Sciatic nerve (tissue), 2 donors: Measurements from ENCODE around the gene EGR2. TPM values are rescaled to one million over a fixed set of nuclear protein-coding genes. Genes with fewer than 3 reads are reported as not detected.

Experiments used
- ATAC-seq: fragments of 200-7000 bp; cut with Tn5 transposase; one replicate; pipeline ENCODE4 v1.9.1; 2020; ENCODE audit warnings: mild to moderate bottlenecking, moderate library complexity
- DNase-seq: peaks from one replicate; pipeline ENCODE4 v3.0.0-alpha.2; 2020; ENCODE audit warnings: low spot score
- intact Hi-C: fragments of 100-400 bp; cut with DNase I; formaldehyde crosslinking; loops from one replicate; pipeline ENCODE4 v1.14.2; 2022
- total RNA-seq: library from RNA; stranded (reverse); fragmentation: NEBNext Ultra II Directional; extraction: Animal tissue kit (Norgen Biotek cat#: 25700); gene quantifications from one replicate; pipeline ENCODE4 v1.2.1, GENCODE V29; 2021
- donor health status: DM: no; HTN: no; CAD: no.
- donor health status: DM: no; HTN: no; CAD: no.

EGR2 gene
- total RNA-seq, result 53.1 TPM

DNA sequence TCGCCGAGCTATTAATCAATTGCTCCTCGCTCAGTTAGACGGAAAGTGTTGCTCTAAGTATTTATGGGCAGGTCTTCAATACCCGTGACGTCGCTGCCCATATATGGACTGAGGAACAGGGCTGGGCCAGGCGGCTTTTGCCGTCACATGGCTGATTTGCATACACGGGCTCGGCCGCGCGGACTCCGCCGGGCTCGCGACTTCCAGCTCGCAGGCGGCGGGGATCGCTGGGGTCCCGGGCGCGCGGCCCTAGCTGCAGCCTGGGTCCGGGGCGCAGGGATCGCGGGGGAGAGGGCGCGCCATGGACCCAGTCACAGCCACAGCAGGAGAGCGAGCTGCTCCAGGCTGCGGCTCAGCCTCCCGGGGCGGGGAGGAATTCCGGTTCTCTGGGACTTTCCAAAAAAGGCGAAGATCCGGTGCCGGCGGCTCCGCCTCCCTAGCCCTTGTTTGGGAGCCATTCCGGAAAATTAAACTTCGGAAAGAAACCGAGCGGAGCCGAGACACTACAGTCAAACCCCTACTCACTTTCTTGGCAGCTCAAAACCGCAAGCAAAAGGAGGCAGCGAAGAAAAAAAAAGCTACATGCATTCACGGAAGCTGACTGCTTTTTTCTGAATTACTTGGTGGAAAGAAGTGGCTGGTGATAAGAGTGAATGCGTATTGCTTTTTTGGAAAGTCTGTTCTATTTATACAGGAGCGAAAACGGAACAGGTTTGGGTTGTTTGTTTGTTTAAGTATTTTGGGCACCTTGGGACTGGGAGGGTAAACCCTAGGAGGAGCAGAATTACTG lies at the start of gene EGR2:
EGR2 (minus strand) TSS at position 36 of the 790 bp plus-strand sequence. CDS start 337 bp downstream, outside the sequence.
- DNase-seq (peak; percentile 96), ATAC-seq (peak; percentile 91)
- intact Hi-C loops, result loop anchor here (5.0 kb wide), 1 partner anchor 204 kb away; no protein-coding TSS in a partner anchor

DNA sequence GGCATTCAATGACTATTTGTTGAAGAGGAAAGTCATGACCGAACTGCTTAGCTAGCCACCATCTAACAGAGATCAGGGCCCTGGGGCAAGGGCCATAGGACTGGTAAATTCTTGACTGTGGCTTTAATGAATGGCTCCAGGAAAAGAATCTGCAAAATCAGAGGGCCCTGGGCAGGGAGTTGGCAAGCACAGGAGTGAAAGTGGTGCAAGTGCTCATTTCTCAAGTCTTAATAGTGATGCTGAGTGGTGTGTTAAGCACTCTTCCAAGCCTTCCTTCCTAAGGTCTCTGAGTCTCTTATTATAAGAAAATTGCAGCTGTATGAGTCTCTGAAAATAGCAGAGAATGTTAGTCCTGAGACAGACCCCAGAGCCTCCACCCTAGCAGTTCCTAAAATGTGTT lies 46.3 kb upstream of the EGR2 start:
- intact Hi-C loops, result no loop called here
- DNase-seq (no peak), ATAC-seq (no peak)

DNA sequence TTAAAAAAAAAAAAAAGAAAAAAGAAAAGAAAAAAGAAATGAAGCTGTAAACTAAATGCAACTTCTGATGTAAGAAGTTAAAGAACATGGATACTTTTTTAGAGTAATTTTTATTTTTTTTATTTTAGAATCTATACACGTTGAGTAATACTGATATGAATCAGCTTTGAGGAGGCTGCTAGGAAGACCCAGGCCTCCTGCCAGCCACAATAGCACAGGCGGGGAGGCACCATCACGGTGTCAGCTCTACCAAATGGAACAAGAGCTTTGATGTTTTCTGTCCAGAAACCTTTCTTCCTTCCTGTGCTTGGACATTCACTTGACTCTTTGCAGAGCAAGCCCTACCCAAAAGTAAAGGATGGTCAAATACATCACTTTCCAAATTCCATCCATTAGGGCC lies 45.3 kb upstream of the EGR2 start:
- no peak for ATAC-seq
- no peak for DNase-seq
- intact Hi-C loops, result no loop called here

DNA sequence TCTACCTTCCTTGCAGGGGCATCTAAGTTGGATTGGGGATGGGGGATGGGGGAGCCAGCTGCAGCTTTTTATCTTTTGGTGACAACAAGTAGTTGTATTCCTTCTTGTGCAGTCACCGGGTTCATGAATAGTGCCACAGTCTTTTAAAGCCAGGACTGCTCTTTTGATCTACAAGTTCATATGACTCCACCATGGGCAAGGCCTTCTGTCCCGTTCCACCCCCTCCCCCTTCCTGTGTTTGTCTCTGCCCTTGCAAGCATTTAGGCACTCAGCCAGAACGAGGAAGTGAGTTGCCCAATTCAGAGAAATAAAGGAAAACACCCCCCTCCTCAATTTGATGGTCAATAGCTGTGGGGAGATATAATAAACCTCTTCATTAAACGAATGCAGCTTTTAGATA lies 44.8 kb upstream of the EGR2 start:
- intact Hi-C loops, result no loop called here
- ATAC-seq (no peak), DNase-seq (no peak)

DNA sequence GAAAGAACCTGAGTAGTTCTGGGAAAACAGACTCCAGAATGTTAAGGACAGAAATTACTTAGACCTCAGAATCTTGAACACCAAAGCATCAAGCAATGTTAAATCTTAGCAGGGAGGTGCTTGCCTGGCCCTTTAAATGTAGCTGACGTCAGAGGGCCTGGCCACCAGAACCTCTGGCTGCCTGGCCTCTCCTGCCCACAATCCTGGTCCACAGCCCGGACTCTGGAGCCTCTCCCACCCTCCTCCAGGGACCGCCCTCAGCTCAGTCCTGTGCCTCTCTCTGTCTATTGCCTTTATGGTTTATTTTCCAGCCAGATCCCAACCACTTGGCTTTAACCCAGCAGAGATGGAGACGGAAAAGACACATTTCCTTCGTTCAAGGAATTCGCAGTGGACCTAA lies 42.2 kb upstream of the EGR2 start:
- ATAC-seq (peak; percentile 91), DNase-seq (peak; percentile 70)
- intact Hi-C loops, result no loop called here

DNA sequence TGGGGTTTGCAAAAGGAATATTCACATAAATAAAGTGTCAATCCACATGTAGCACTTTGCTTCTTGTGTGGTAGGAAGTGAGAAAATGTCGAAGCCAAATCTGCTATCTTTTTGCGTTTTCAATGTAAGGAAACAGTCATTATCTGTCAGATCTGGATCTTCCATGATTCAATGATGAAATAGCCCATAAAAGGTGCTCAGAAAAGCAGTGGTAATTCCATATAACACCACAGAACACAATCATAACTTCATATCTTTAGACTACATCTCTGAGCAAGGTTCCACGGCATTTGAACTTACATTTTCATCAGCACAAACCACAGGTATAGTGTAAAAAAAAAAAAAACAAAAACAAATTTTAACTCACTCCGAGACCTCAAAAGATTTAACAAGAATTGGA lies 39.9 kb upstream of the EGR2 start:
- DNase-seq (no peak), ATAC-seq (no peak)
- intact Hi-C loops, result no loop called here

DNA sequence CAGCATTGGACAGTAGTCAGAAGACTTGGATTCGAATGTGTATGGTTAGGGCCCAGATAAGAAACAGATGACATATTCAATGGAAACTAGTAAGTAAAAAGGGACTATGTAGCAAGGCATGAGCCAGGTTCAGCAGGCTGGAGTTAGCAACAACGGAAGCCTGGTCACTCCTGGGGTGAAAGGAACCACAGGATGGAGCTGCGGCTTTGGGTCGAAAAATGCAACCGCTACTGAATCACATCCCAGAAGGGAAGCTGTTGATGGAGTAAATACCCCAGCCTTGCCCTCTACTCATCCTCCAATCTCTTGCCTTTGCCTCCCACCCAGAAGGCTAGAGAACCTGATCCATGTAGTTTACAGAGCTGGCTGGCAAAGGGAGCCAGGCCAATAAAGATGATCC lies 37.5 kb upstream of the EGR2 start:
- DNase-seq (no peak), ATAC-seq (no peak)
- intact Hi-C loops, result no loop called here

DNA sequence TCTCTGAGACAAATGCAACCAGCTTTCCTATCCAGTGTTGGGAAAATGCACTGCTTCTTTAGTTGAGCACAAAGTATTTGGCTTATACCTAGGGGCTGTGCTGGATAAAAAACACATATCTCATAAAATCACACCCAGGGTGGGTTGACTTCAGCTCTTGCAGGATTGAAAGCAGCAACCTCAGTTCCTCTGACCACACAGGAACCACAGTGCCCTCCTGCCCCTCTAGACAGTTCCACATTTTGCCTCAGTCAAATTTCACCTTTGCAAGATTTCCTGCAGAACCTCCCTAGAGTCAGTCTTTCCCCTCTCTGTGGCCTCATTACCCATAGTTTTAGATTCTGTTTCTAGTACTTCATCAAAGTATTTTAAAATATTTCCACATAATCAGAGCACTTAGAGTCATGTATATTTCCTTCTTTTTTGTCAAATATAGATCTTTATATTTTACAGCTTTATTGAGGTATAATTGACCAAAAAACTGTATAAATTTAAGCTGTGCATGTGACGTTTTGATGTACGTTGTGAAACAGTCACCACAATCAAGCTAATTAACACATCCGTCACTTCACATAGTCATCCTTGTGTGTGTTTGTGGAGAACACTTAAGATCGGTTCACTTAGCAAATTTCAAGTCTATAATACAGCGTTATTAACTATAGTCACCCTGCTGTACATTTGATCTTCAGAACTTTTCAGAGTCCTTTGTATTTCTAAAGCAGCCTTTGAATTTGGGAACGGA lies 37.0 kb upstream of the EGR2 start:
- DNase-seq, result no peak
- no peak for ATAC-seq
- intact Hi-C loops, result no loop called here

DNA sequence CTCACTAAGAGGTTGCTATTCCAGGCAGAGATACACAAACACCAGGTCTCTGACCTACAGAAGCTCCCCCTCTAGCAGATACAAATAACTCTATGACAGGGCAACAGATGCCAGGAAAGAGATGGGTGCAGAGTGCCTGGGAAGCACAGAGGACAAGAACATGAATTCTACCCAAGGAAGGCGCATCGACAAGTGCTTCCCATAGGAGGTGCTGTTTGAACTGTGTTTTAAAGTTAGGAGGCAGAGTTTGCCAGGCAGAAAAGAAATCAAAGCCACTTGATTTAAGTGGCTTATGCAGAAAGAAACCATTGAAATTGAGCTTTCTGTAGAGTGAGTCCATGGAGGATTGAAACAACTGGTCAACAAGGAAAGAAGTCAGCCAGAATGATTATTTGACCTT lies 35.3 kb upstream of the EGR2 start:
- ATAC-seq (no peak), DNase-seq (no peak)
- intact Hi-C loops, result no loop called here

DNA sequence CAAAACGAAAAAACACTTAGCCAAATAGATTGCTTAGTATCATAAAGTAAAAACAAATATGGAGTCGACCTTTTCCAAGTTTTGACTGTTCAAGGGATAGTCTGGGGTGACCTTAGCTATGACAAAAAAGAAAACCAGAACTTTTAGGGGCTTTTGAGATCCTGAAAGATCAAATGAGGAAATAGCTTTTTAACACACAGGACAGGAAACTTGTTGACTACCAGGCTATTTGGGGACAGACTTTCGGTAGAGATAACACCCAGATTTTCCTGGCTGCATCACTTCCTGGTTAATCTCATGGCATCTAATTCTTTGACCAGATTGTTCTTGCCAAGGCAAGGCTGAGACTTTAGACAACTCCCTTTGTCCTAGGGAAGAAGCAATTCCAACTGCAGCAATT lies 34.5 kb upstream of the EGR2 start:
- ATAC-seq (no peak), DNase-seq (no peak)
- intact Hi-C loops, result no loop called here

DNA sequence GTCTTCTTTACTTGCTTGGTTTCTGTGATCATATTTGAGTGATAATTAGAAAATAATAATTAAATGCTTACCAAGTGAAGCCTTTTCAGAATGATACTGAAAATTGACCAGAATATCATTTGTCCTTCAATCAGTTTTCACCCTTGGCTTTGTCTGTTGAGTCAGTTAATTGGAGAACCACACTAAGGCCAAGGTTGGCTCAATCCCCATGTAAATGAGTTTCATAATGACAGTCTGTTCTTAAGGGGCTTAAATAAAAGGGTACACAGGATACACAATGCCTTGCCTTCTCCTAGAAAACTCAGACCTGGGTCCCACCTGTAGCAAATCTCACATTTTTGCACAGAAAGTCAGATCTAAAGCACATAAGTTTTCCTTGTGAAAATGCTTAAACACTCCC lies 31.3 kb upstream of the EGR2 start:
- intact Hi-C loops, result no loop called here
- DNase-seq (no peak), ATAC-seq (no peak)

DNA sequence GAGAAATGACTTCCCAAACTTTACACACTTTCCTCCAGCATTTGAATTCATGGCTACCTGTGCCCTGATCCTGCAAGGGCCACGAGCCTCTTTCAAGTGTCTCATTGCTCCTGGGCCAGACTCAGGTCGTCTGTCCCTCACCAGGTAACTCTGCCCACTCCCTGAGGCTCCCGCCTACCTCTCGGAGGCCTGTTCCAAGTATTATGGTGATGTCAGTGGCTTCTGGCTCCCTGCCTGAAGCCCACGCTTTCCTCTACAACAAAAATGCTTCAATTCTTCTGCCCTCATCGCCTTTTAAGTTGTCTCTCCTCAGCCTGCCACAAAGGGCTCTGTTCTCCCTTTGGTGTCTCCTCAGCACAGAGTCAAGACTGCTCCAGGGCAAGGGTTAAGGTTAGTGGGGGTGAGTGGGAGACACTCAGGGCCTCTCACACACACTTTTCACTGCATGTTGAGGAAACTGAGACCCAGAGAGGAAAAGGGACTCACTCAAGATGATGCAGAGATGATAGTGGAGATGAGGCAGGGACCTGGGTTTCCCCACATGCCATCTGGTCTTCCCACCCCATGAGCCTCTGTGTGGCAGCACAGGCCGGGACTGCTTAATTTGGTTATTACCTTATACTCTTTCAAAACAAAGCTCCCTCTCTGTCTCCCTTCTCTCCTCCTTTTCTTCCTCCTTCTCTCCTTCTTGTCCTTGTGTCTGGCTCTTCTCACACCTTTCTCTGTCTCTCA lies 28.3 kb upstream of the EGR2 start:
- no peak for ATAC-seq
- no peak for DNase-seq
- intact Hi-C loops, result no loop called here

DNA sequence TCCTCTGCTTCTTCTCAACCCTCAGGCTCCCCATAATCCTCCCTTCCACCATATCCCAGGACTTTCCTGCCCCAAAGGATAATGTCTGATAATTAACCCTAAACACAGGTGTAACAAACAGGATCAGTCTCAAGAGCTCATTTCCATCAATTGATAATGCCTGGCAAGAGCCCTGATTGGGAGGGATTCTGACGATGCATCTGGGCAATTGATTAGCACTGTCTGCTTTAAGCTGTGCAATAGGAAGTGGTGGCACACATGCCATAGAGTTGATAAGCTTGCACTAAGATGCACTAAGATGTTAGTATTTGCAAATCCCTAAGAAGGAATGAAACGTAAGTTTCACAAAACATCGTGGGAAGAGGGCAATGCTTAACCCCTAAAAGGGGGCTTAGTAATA lies 27.4 kb upstream of the EGR2 start:
- ATAC-seq, result no peak
- DNase-seq, result no peak
- intact Hi-C loops, result no loop called here

DNA sequence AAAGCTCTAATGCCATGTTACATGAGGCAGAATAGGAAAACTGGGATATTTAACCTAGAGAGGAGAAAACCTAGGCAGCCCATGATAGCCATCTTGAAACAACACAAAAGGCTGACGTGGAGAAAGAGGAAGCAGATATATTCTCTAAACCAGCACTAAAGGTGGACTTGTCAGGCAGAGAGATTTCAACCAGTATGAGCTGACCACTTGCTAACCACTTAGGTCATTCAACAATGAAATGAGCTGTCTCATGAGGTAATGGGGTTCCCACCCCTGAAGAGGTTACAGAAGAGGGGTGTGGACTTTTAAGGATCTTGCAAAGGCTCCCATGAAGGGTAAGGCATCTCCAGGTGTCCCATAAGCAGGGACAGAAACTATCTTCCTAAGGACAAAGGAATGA lies 26.8 kb upstream of the EGR2 start:
- intact Hi-C loops, result no loop called here
- ATAC-seq (no peak), DNase-seq (no peak)

DNA sequence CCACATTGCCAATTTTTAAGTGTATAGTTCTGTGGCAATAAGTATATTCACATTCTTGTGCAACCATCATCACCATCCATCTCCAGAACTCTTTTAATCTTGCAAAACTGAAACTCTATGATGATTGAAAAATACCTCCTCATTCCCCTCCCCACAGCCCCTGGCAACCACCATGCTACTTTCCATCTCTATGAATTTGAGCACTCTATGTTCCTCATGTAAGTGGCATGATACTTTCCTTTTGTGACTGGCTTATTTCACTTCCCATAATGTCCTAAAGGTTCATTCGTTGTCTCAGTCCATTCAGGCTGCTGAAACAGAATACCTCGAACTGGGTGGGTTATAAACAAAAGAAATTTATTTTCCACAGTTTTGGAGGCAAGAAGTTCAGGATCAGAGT lies 23.4 kb upstream of the EGR2 start:
- intact Hi-C loops, result no loop called here
- DNase-seq, result no peak
- no peak for ATAC-seq

DNA sequence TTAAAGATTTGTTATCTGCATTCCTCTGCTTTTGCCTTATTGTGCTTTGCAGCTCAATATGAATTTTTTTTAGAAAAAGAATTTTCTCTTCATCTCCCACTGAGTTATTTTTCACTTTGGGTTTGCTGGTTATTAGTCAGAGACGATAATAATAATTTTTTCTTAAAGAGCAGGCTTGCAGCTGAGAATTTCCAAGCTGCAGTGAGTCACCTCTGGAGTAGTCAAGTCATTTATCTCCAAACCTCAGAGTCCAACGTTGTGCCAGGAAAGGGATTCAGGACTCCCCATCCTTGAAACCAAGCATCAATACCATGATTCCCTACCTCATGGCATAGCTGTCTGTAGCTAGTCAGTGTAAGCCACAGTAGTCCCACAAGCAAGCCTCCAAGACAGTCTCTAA lies 15.2 kb upstream of the EGR2 start:
- DNase-seq, result no peak
- intact Hi-C loops, result no loop called here
- no peak for ATAC-seq

DNA sequence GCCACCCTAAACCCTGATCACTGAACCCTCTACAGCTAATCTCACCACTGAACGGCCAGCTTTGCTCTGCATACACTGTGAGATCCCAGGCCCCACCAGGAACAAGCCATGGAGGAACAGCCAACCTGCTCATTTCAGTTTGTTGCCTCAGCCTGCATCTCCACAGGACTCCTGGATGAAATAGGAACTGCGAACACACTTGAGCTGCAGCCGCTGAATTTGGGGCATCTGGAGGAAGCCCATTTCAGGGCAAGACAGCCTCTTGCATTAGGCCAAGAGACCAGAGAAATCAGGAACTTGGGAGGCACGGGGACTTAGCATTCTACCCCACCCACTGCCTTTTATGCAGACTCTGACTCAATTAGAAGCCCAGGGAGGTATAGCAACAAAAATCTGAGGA lies 14.5 kb upstream of the EGR2 start:
- intact Hi-C loops, result no loop called here
- ATAC-seq, result no peak
- no peak for DNase-seq

DNA sequence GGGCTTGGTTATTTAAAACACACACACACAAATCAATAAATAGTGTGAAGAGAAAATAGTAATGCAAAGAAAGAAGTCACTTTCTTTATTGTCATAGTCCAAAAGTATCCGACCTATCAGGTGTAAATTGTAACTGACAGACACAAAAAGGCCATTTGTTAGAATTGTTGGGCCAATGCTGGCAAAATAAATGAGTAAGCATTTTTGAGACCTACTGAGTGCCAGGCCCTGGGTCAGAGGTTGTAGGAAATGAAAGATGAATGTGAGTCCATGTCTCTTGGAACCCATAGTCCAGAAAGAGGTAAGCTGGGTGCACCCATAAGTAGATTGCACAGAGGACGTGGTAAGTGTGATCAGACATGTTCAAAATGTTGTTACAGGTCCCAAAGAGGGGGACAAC lies 13.5 kb upstream of the EGR2 start:
- no peak for ATAC-seq
- no peak for DNase-seq
- intact Hi-C loops, result no loop called here

DNA sequence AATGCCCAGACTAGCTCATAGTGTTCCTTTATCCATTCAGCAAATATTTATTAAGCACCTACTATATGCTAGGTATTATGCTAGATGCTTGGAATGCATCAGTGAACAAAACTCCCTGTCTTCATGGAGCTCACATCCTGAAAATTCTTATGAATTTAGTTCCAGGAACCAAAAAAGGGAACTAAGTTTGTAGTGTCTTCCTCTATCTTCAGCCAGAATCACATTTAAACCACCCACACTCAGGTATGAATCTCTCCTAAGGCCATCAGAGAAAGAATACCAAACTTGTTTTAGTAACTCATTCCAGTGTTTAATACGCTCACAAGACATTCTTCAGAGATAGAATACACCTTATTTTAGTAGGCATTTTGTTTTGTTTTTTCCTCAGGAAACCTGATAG lies 10.1 kb upstream of the EGR2 start:
- no peak for ATAC-seq
- DNase-seq, result no peak
- intact Hi-C loops, result no loop called here

DNA sequence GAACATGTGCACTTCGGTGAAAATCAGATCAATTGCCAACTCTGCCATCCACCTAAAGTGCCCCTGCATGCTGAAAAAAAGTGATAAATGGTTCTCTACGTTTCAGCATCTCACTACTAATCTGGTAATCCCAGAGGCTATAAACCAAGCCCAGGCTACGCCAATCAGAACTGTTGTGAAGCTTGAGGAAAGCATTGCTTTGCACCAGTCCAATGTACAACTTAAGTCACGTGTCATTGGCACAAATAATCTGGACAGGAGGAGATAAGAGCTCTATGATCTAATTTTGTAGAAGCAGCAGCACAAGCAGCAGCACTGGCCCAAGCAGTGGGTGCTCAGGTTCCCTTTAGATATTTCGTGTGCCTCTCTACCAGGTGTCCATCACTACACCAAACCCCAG lies 4.4 kb upstream of the EGR2 start:
- intact Hi-C loops, result no loop called here
- no peak for ATAC-seq
- no peak for DNase-seq
